Right atrium auricular region (tissue), 2 donors: ENCODE results near the gene GDPD5. TPM values are rescaled to one million over a fixed set of nuclear protein-coding genes. Genes with fewer than 3 reads are reported as not detected.

ENCODE experiments used
- DNase-seq: peaks from one replicate; pipeline ENCODE4 v3.0.0-alpha.2; 2019; ENCODE audit warnings: low spot score
- H3K27ac ChIP-seq, 2 donors: fragments of 200-600 bp; sonication (generic); 1 replicate in 1 of 2; 2 replicates in 1 of 2; pipeline ENCODE4 v1.5.1; 2016 to 2019
- H3K27me3 ChIP-seq, 2 donors: fragments of 200-600 bp; sonication (generic); one replicate each; pipeline versions ENCODE4 v1.5.1 to v1.6.0; 2017 to 2019
- H3K36me3 ChIP-seq: fragments of 200-600 bp; sonication (generic); one replicate; pipeline ENCODE4 v1.5.1; 2016
- H3K4me1 ChIP-seq, 2 donors: fragments of 200-600 bp; sonication (generic); one replicate each; pipeline versions ENCODE4 v1.5.1 to v1.6.0; 2017 to 2019
- H3K4me3 ChIP-seq, 2 donors: fragments of 200-600 bp; sonication (generic); 1 replicate in 1 of 2; 2 replicates in 1 of 2; pipeline ENCODE4 v1.5.1; 2017 to 2019; ENCODE audit warnings: mild to moderate bottlenecking in 1 of 2, moderate library complexity in 1 of 2
- H3K9me3 ChIP-seq, 2 donors: fragments of 200-600 bp; sonication (generic); one replicate each; pipeline ENCODE4 v1.5.1; 2019
- total RNA-seq, 2 donors: library from RNA; depleted of rRNA; stranded (reverse); fragments of >200 nt; gene quantifications; one replicate each; pipeline ENCODE4 v1.1.0, GENCODE V29; 2016
- TF ChIP-seq, protein P1 (sequence below), 2 donors: fragments of 200-600 bp; sonication (generic); IDR thresholded peaks; one replicate each; pipeline ENCODE4 v1.5.1; 2019; ENCODE audit warnings: antibody characterized with exemption in 2 of 2

The GDPD5 gene
- total RNA-seq, 2 donors from 2014 or later: 3.5 to 6.1 TPM

DNA sequence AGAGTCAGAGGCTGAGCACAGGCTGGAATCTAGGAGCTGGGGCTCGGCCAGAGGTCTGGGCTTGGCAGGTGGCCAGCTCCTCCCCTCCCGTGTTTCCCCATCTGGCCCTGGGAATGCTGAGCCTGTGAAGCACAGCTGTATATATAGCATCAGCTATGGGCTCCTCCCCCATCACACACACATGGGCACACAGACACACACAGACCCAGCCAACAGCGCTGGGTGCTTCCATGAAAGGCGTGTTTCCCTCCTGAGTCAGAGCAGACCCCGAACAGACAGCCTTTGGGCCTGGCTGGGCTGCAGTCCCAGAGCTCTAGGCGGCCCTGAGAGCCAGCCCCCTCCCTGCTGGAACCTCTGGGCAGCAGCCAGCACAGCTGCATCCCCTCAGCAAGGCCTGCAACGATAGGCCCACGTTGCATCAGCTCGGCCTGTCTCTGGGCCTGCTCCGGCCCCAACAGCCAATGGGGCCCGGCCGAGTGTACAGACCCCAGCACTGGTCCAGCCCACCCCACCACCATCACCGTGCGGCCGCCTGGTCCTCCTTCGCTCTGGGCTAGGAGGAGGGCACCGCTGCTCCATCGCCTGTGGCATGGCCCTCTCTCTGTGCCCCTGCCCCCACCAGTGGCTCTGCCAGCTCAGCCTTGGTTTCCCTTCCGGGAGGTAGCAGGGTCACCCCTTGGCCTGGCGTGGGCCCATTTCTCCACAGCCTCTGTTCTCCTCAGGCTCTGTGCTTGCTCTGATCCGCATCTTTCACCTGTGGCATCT is 28.7 kb upstream of the GDPD5 start:
- peaks cover 0 to 52% of the 10 kb centered on the region in 2 donors for H3K4me1 ChIP-seq

DNA sequence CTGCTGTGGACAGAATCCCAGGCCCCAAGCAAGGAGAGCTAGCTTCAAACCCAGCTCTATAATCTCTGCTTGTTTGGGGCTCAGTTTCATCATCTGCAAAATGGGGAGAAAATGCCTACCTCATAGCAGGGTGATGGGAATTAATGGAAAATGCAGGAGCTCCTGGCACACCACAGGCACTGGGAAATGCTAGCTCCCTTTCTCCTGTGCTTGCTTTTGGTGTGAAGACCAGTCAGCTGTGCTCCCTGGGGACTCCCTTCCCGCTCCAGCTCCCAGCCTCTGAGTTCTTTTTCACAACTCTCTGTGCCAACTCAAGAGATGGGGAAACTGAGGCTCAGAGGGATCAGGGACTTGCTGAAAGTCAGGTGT is 28.1 kb upstream of the GDPD5 start:
- Histone ChIP-seq H3K36me3 (no peaks in the 10 kb centered on the region), H3K27me3 (no peaks in the 10 kb centered on the region), H3K27ac (peak overlapping the region; percentile 81 to 94), H3K9me3 (no peaks in the 10 kb centered on the region), H3K4me3 (no peak overlapping the region), H3K4me1 (peaks cover 0 to 47% of the 10 kb centered on the region in 2 donors)
- DNase-seq: no peak
- TF ChIP-seq, protein P1, sequence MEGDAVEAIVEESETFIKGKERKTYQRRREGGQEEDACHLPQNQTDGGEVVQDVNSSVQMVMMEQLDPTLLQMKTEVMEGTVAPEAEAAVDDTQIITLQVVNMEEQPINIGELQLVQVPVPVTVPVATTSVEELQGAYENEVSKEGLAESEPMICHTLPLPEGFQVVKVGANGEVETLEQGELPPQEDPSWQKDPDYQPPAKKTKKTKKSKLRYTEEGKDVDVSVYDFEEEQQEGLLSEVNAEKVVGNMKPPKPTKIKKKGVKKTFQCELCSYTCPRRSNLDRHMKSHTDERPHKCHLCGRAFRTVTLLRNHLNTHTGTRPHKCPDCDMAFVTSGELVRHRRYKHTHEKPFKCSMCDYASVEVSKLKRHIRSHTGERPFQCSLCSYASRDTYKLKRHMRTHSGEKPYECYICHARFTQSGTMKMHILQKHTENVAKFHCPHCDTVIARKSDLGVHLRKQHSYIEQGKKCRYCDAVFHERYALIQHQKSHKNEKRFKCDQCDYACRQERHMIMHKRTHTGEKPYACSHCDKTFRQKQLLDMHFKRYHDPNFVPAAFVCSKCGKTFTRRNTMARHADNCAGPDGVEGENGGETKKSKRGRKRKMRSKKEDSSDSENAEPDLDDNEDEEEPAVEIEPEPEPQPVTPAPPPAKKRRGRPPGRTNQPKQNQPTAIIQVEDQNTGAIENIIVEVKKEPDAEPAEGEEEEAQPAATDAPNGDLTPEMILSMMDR (IDR thresholded peaks at IDR 0.05): no peak

More for the DNA sequence above, 28.7 kb upstream of the GDPD5 start:
- Histone ChIP-seq H3K4me3 (peak overlapping the region in 1 of 2 donors; percentile 25), H3K36me3 (no peaks in the 10 kb centered on the region), H3K9me3 (no peaks in the 10 kb centered on the region), H3K27ac (peak overlapping the region; percentile 81 to 94), H3K27me3 (no peaks in the 10 kb centered on the region)
- DNase-seq: peak; percentile 95
- TF ChIP-seq, protein P1 (IDR thresholded peaks at IDR 0.05): no peak

DNA sequence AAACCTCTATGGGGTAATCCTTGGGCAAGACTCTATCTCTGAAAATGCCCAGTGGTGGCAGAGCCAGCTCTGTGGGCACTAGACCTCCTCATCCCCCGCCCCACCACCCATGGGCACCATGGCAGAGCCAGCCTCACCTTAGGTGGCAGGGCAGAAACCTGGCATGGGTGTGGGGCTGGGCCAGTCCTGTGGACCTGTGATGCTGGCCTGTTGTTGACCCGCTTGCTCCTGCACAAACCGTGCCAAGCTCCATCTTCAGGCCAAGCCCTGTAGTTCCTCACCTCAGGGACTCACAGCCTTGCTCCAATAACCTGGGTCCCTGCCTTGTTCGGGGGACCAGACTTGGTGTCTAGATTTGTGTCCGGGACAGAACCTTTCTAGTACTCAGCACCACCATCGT is 27.4 kb upstream of the GDPD5 start:
- H3K27ac ChIP-seq: peak overlapping the region; percentile 81 to 94

DNA sequence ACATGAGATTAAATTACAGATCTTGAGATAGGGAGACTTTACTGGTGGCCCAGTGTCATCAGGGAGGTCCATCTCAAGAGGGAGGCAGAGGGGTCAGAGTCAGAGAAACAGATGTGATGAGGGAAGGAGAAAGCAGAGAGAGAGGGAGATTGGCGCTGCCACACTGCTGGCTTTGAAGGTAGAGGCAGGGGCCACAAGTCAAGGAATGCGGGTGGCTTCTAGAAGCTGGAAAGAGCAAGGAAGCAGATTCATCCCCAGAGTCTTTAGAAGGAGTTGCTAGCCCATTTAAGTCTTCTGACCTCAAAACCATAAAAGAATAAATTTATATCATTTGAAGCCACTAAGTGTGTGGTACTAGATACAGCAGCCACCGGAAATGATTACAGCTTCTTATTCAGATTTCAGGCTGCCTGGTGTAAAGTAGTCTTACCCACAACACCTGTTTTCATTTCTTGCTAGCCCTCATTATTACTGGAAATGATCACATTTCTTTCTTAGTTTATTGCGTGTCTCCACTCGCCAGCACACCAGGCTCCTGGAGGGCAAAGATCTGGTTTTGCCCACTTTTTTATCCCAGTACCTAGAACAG is 23.7 kb upstream of the GDPD5 start:
- Histone ChIP-seq H3K4me3 (no peak overlapping the region), H3K27ac (no peak overlapping the region), H3K36me3 (no peaks in the 10 kb centered on the region), H3K9me3 (no peaks in the 10 kb centered on the region), H3K27me3 (no peaks in the 10 kb centered on the region), H3K4me1 (peaks cover 0 to 20% of the 10 kb centered on the region in 2 donors)
- TF ChIP-seq, protein P1 (IDR thresholded peaks at IDR 0.05): no peak
- no peak for DNase-seq

More for the DNA sequence above, 27.4 kb upstream of the GDPD5 start:
- no peak for DNase-seq
- peaks cover 0 to 40% of the 10 kb centered on the region in 2 donors for H3K4me1 ChIP-seq
- no peaks in the 10 kb centered on the region for H3K36me3 ChIP-seq
- H3K9me3 ChIP-seq: no peaks in the 10 kb centered on the region
- TF ChIP-seq, protein P1 (IDR thresholded peaks at IDR 0.05): no peak
- no peaks in the 10 kb centered on the region for H3K27me3 ChIP-seq
- no peak overlapping the region for H3K4me3 ChIP-seq

DNA sequence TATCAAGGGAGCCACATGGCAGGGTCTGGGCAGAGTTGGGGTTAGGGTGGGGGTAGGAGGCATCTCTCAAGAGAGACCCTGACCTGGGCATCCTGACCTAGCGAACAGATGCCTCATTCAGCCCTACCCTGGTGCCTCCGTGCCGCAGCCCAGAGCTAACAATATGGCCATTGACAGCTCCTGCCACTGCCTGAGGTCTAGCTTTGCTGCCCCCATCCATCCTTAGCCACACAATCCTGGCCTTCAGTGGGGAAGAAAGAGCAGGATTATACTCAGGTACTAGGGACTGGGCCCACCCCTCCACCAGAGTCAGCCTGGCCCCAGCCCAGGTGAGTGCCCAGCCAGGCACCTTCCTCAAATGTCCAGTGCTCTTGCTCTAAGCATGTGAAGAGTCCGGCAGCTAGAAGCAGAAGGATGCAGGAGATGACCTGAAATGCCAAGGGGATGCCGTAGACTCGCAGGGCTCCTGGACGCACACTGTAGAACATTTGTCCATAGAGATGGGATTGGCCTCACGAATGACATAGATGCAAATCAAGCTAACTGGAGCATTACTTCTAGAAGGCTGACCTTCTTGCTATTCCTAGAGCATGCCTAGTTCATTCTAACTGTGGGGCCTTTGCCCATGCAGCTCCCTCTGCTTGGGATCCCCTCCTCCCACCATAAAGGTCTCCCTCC is 23.0 kb upstream of the GDPD5 start:
- no peak overlapping the region for H3K27ac ChIP-seq
- no peaks in the 10 kb centered on the region for H3K9me3 ChIP-seq
- DNase-seq: no peak
- H3K27me3 ChIP-seq: no peaks in the 10 kb centered on the region
- H3K4me1 ChIP-seq: peaks cover 0 to 13% of the 10 kb centered on the region in 2 donors
- TF ChIP-seq, protein P1 (IDR thresholded peaks at IDR 0.05): no peak
- no peak overlapping the region for H3K4me3 ChIP-seq
- no peaks in the 10 kb centered on the region for H3K36me3 ChIP-seq
